Neural progenitor cell (in vitro differentiated cells): ENCODE data around the gene TRIO.

Experiments used
- EZH2 ChIP-seq: fragments of 200-600 bp; sonication (generic); IDR thresholded peaks from 2 replicates; pipeline ENCODE4 v1.6.1; 2017; ENCODE audit warnings: antibody characterized with exemption, mild to moderate bottlenecking, moderate library complexity
- EZH2phosphoT487 ChIP-seq: fragments of 200-600 bp; sonication (generic); IDR thresholded peaks from 2 replicates; pipeline ENCODE4 v1.6.1; 2017; ENCODE audit warnings: antibody characterized with exemption

GRCh38 chr5:14280294-14280854 lies 137.2 kb downstream of the TRIO start:
- TF ChIP-seq EZH2phosphoT487: no peak
- no peak for TF ChIP-seq EZH2
